Smooth muscle cell (in vitro differentiated cells): Measurements from ENCODE around the gene SORCS2. TPM values are rescaled to one million over a fixed set of nuclear protein-coding genes. Genes with fewer than 3 reads are reported as not detected.

Source experiments
- DNase-seq: peaks from one replicate; lab custom pipeline; 2025; ENCODE audit not compliant: unreplicated experiment; lab: John Stamatoyannopoulos, UW
- H2AFZ ChIP-seq: fragments of 200-600 bp; sonication (generic); 2 replicates; pipeline ENCODE4 v1.6.0; 2016; ENCODE audit warnings: antibody characterized with exemption, low read depth, mild to moderate bottlenecking
- H3F3A ChIP-seq: fragments of 200-600 bp; sonication (generic); 2 replicates; pipeline ENCODE4 v1.6.0; 2017; ENCODE audit warnings: antibody characterized with exemption, low read depth
- H3K27ac ChIP-seq: fragments of 200-600 bp; sonication (generic); 2 replicates; pipeline ENCODE4 v1.5.1; 2016; ENCODE audit warnings: low read depth, mild to moderate bottlenecking
- H3K27me3 ChIP-seq: fragments of 200-600 bp; sonication (generic); 2 replicates; pipeline ENCODE4 v1.6.1; 2016; ENCODE audit warnings: low read depth, mild to moderate bottlenecking
- H3K36me3 ChIP-seq: fragments of 200-600 bp; sonication (generic); 2 replicates; pipeline ENCODE4 v1.5.1; 2016; ENCODE audit warnings: low read depth
- H3K4me1 ChIP-seq: fragments of 200-600 bp; sonication (generic); 2 replicates; pipeline ENCODE4 v1.5.1; 2016; ENCODE audit warnings: low read depth
- H3K4me2 ChIP-seq: fragments of 200-600 bp; sonication (generic); 2 replicates; pipeline ENCODE4 v1.6.0; 2016; ENCODE audit warnings: mild to moderate bottlenecking
- H3K4me3 ChIP-seq: fragments of 200-600 bp; sonication (generic); 2 replicates; pipeline ENCODE4 v1.5.1; 2016; ENCODE audit warnings: mild to moderate bottlenecking
- H3K79me2 ChIP-seq: fragments of 200-600 bp; sonication (generic); 2 replicates; pipeline ENCODE4 v1.6.0; 2016; ENCODE audit warnings: low read depth, mild to moderate bottlenecking
- H3K9ac ChIP-seq: fragments of 200-600 bp; sonication (generic); 2 replicates; pipeline ENCODE4 v1.6.0; 2016; ENCODE audit warnings: low read depth
- H3K9me3 ChIP-seq: fragments of 200-600 bp; sonication (generic); replicated peaks from 2 replicates; pipeline ENCODE4 v1.5.1; 2016; ENCODE audit warnings: low read depth
- H4K20me1 ChIP-seq: fragments of 200-600 bp; sonication (generic); 2 replicates; pipeline ENCODE4 v1.6.0; 2016; ENCODE audit warnings: low read depth
- WGBS: methylation state at CpG from one replicate; pipeline ENCODE4 v1.1.7; 2016; ENCODE audit warnings: low lambda C conversion rate; 5-methylcytosine and 5-hydroxymethylcytosine counted together
- polyA plus RNA-seq: library from polyadenylated mRNA; unstranded; fragments of >200 nt; fragmentation: Nextera tagmentation; extraction: Ambion mirVana; gene quantifications from 2 replicates; pipeline ENCODE4 v1.2.1, GENCODE V29; 2016
- total RNA-seq: library from RNA; depleted of rRNA; stranded (reverse); fragments of >200 nt; gene quantifications from 2 replicates; pipeline ENCODE4 v1.2.3, GENCODE V29; 2014
- TF ChIP-seq, protein P1 (sequence below): fragments of 200-600 bp; sonication (generic); IDR thresholded peaks from 2 replicates; pipeline ENCODE4 v1.5.1; 2017; ENCODE audit warnings: borderline replicate concordance, mild to moderate bottlenecking, antibody characterized with exemption; ENCODE audit not compliant: insufficient read depth, poor library complexity, severe bottlenecking

SORCS2 gene
- total and polyA plus RNA-seq, 2 experiments from 2014 or later = 5.2 to 9.3 TPM

DNA sequence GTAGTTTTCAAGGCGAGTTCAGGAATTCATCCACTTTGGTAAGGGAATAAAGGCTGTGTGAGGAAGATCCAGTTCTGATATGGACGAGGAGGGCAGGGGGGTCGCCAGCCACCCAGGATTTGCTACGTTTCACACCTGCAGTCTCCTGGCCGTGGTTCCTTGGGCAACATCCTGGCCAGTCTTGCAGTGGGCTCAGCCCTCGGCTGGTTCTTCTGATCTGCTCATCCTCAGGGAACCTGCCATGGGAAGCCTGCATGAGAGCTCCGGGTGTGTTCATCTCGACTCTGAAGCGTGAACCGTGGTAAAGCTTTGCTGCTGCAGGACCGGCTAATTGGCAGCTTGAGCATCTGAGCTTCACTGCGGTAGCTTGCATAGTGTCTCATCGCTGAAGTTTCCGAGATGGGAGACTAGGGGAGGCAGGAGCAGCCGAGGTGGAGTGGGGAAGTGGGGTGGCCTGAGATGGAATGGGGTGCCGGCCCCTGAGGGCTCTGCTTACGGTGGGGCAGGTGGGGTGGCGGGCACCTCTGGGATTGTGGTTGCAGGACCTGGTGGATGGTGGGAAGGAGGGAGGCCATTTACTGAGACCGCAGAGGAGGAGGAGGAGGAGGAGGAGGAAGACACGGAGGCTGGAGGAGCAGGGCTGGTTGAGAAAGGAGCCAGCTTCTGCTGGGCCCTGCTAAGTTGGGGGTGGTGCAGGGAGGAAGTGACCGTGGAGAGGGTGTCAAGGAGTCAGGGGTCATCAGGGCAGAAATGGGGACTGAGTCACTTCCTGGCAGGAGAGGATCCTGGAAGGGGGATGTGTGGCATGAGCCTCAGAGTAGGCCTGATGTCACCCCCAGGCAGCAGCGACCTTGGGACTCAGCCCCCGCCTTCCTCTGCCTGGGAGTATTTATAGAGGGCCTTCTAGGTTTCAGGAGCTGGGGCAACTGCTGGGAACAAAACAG, 455.5 kb downstream of the SORCS2 start:
- Histone ChIP-seq H2AFZ (no peak overlapping the region), H4K20me1 (no peaks in the 10 kb centered on the region), H3K4me3 (no peak overlapping the region), H3K9me3 (no peaks in the 10 kb centered on the region), H3K4me1 (peaks cover 20% of the 10 kb centered on the region), H3K4me2 (no peak overlapping the region), H3K27me3 (peaks cover 6% of the 10 kb centered on the region), H3F3A (peaks cover 3% of the 10 kb centered on the region), H3K79me2 (no peaks in the 10 kb centered on the region), H3K9ac (no peak overlapping the region), H3K36me3 (no peaks in the 10 kb centered on the region), H3K27ac (no peak overlapping the region)
- WGBS = 84% methylated on average over 23 of the region's 23 CpGs
- DNase-seq = no peak
- TF ChIP-seq, protein P1, sequence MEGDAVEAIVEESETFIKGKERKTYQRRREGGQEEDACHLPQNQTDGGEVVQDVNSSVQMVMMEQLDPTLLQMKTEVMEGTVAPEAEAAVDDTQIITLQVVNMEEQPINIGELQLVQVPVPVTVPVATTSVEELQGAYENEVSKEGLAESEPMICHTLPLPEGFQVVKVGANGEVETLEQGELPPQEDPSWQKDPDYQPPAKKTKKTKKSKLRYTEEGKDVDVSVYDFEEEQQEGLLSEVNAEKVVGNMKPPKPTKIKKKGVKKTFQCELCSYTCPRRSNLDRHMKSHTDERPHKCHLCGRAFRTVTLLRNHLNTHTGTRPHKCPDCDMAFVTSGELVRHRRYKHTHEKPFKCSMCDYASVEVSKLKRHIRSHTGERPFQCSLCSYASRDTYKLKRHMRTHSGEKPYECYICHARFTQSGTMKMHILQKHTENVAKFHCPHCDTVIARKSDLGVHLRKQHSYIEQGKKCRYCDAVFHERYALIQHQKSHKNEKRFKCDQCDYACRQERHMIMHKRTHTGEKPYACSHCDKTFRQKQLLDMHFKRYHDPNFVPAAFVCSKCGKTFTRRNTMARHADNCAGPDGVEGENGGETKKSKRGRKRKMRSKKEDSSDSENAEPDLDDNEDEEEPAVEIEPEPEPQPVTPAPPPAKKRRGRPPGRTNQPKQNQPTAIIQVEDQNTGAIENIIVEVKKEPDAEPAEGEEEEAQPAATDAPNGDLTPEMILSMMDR = no peak

DNA sequence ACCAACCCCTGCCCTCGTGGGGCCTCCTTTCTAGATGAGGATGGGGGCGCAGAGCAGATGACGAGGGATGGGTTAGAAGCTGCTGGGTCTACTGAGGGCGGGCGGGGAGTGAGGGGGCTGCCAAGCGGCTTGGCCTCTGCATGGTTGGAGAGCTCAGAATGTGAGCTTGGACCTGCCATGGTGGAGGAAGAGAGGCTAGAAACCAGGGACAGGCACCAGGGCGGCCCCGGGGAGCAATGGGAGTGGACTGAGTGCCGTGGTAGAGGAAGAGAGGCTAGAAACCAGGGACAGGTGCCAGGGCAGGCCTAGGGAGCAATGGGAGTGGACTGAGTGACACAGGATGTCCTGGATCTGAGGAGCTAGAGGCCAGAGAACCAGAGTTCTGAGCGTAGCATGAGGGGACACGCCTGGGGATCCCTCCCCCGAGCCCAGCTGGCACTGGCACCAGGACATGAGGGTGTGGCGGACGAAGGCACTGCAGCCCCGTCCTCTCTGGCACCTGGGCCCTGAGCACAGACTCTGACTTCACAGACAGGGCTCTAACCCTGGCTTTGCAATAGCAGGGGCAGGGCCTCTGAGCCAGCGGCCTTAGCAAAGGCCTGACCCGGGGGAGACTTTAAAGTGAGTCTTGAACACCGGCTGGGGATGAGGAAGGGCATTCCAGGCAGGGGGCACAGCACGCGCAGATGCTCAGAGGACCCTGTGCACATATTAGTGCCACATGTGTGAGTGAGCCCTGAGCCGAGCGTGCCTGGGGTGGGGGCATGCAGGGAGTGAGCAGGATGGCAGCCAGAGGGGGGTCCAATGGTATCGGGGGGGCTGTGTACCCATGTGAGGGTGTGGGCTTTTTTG, 456.4 kb downstream of the SORCS2 start:
- Histone ChIP-seq H3K79me2 (no peaks in the 10 kb centered on the region), H3K4me1 (peaks cover 20% of the 10 kb centered on the region), H3K9me3 (no peaks in the 10 kb centered on the region), H4K20me1 (no peaks in the 10 kb centered on the region), H3K27me3 (no peaks in the 10 kb centered on the region), H3K27ac (no peak overlapping the region), H3F3A (peaks cover 3% of the 10 kb centered on the region), H3K4me3 (no peak overlapping the region), H2AFZ (no peak overlapping the region), H3K9ac (no peak overlapping the region), H3K36me3 (no peaks in the 10 kb centered on the region), H3K4me2 (no peak overlapping the region)
- 95% methylated on average over 23 of the region's 23 CpGs for WGBS
- TF ChIP-seq, protein P1 = no peak
- DNase-seq = no peak

DNA sequence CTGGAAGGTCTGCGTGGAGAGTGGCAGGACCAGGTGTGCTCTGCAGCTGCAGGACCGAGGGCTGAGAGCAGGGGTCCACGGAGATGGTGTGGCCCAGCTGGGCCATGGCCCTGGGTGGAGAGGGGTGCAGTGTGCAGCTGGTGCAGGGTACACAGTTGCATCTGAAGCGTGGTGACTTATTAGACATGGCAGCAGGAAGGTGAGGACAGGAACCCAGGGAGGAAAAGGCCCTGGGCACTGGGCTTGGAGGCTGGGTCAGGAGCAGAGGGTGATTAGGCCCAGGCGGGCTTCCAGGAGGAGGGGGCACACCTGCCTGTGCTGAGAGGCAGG, 457.0 kb downstream of the SORCS2 start:
- Histone ChIP-seq H3K9ac (no peak overlapping the region), H3K36me3 (no peaks in the 10 kb centered on the region), H3K9me3 (no peaks in the 10 kb centered on the region), H3F3A (peaks cover 3% of the 10 kb centered on the region), H4K20me1 (no peaks in the 10 kb centered on the region), H3K4me2 (no peak overlapping the region), H3K27ac (no peak overlapping the region), H3K79me2 (no peaks in the 10 kb centered on the region), H3K27me3 (no peaks in the 10 kb centered on the region), H3K4me3 (no peak overlapping the region), H2AFZ (no peak overlapping the region), H3K4me1 (peaks cover 20% of the 10 kb centered on the region)
- DNase-seq = no peak
- WGBS = 95% methylated on average over 5 of the region's 5 CpGs
- TF ChIP-seq, protein P1 = no peak
